ENCODE results near the gene ENOX1.

ENOX1 gene

DNA sequence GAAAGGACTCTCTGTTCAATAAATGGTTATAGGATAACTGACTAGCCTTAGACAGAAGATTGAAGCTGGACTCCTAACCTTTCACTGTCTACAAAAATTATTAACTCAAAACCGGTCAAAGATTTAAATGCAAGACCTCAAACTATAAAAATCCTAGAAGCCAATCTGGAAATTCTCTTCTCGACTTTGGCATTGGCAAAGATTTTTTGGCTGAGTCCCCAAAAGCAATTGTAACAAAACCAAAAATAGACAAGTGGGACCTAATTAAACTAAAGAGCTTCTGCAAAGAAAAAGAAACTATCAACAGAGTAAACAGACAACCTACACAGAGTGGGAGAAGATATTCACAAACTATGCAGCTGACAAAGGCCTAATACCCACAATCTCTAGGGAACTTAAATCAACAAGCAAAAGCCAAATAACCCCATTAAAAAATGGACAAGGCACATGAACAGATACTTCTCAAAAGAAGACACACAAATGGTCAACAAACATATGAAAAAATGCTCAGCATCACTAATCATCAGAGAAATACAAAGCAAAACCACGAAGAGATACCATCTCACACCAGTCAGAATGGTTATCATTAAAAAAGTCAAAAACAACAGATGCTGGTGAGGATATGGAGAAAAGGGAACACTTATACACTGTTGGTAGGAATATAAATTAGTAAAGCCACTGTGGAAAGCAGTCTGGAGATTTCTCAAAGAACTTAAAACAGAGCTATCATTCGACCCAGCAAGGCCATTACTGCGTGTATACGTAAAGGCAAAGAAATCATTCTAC, 497.1 kb downstream of the ENOX1 start:
- no peak for DNase-seq (ENCODE audit: low read depth in 2 of 2)

DNA sequence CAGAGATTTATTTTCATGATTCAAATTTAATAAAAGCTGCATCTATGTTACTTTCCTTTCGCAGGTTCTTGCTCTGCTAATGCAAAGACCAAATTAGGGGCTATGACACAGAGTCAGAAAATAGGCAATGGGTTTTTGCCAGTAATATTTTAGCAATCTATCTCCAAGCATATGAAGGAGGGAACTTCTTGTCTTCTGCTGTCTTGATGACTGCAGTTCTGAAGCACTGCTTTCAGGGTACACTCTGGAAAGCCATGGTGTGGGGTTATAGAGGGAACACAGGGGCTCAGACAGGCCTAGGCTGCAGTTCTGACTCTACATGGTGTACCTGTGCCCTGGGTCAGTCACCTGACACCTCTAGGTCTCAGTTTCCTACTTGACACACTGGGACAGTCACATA, 500.0 kb downstream of the ENOX1 start:
- no peak for DNase-seq (ENCODE audit: low read depth in 2 of 2)

DNA sequence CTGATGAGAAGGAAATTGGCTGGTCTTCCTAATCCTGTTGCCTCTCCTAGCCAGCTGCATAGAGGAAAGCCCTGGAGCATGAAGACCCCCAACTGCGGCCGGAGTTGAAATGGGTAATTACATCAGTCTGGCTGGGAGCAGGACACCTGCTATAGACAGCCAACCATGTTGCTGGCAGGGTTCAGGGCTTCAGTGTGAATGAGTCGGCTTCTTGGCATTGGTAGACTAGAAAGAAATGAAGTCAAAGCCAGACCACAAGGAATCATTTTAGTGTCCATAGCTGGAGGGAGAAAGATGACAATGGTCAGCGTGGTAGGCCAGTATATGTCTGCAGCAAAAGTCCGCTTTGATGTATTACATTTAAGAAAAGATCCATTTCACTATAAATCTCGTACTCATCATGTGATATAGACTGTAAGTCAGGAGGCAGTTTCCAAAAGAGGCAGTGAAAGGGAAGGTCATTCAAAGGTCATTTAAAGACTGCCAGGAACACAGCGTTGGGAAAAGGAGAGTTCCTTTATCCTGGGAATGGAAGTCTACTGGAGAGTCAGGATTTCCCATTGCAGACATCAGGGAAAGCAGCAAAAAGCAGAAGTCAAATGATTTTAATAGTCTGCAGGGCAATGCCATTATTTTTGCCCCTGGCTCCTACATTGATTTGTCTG, 500.7 kb downstream of the ENOX1 start:
- DNase-seq (ENCODE audit: low read depth in 2 of 2): no peak

DNA sequence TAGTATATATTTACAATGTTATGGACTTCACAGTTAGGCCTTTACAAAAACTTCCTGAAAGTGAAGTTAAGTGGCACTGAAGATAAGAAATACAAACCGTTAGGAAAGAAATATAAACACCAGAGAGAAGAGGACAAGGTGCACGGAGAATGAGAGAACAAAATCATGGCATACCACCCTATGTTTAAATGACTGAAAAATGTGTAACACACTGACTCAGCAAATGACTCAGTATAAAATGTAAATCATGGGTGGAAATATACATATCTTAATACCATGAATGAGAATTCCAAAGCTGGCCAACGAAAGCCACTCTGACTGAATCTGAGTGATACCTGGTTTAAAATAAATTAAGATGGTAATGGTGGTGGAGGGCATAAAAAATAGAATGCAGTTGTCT, 502.6 kb downstream of the ENOX1 start:
- no peak for DNase-seq (ENCODE audit: low read depth in 2 of 2)

DNA sequence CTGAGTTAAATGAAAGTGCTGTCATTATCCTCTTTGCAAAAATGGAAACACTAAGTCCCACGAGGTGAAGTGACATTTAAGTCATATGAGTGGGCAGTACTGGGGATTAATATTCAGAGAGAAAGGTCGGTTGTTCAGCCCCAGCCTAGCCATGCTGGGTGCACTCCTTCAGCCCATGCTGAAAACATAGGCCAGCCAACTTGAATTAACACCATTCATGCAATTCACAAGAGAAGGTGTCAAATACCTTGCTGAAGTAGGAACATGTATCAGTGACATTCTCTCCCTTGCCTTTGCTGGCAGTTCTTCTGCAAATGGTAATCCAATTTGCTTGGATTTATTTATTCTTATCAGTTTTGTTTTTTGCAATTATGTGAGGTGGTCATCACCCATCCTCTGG, 507.1 kb downstream of the ENOX1 start:
- no peak for DNase-seq (ENCODE audit: low read depth in 2 of 2)

DNA sequence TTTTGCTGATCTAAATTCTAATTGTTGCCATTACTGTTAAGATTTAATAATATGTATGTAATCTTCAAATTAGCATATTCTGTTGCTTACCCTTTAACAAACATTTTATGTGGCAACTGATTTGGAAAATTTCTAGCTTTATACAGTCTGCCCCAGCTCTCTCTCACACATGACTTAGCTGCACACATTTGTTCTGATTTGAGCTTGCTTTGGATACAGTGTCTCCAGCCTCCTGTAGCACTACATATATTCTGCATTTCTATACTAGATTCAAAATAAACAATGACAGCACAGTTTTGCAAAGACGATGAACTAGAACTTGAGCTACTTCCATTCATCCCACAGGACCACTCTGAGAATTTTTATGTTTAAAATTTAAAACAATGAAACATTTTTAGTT, 508.6 kb downstream of the ENOX1 start:
- DNase-seq (ENCODE audit: low read depth in 2 of 2): no peak

DNA sequence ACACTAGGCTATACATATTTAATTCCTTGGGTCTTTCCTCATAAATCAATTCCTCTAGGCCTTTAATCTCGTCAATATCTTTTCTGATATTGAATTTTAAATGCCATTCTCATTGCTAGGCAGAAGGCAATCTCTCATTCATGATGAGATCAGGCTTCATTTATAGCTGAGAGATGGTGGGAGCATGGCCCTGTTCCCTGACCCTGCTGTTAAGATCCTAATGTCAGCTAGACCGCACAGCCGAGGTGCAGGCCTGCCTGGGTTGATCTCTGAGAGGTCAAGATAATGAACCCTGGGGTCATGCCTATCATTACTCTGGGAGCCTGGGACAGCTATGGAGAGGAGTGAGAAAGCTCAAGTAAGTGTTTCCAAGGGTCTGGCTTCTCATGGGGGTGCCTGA, 509.6 kb downstream of the ENOX1 start:
- no peak for DNase-seq (ENCODE audit: low read depth in 2 of 2)

DNA sequence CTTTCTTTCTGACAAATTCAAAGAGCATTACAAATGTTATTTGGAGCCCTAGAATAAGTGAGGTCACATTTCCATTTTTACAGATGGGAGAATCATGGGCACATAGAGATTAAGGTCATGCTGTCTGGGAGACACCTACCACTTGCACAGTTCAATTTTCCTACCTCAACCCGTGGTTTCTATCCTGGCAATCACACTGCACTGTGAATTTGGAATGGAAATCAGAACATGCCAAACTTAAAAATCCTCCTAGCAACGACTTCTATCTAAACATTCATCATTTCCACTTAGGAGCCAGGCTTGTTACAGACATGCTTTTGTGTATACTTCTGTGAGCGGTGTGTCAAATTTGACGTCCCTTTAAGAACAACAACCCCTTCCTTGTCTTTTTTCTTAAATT, 511.9 kb downstream of the ENOX1 start:
- no peak for DNase-seq (ENCODE audit: low read depth in 2 of 2)

DNA sequence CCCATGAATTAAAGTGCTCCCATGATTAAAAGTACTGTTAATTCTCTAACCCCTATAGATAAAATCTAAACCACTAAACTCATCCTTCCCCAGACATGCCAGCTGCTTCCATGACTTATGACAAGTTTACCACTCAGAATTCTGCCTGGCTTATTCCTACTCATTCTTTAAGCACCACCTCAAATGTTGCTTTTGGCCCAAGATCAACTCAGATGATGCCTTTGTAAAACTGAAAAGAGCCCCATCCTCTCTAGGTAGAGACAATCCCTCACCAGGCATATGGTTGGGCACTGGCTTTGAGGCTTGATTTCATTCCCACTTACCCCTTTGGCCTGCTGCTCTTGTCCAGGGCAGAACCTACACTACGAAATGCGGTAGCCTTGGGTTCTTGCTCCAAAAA, 513.4 kb downstream of the ENOX1 start:
- no peak for DNase-seq (ENCODE audit: low read depth in 2 of 2)

DNA sequence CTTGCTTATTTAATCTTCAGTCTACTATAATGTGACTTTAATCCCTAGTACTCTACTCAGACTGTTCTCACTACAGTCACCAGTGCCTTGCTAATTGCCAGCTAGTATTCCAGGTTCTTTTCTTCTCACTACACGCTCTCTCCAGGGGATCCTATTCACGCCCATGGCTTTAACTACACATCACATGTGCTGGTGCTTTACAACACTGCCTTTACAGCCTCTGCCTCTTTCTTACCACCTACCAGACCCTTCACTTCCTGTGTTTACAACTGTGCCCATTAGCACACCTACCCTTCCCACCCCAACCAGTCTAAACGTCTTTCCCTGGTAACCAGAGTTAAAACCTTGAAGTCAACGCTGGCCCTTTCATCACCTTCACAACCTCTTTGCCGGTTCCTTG, 513.9 kb downstream of the ENOX1 start:
- DNase-seq (ENCODE audit: low read depth in 2 of 2): no peak

DNA sequence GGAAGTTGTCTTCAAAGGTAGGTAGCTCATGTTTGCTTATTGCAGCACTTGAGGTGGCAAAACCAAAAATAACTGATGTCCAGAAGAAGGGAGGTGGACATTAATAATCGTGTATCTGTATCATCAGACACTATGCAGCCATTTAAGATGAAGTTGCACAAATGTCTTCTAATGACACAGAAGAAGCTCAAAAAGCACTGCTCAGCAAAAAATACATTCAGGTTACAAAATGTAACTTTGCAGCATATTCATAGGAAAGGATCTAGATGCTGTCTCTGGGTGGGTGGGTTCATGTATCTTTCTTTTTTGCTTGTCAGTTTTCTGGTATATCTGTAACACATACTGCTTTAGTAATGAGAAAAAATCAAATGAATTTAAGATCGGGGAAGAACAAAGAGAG, 515.6 kb downstream of the ENOX1 start:
- no peak for DNase-seq (ENCODE audit: low read depth in 2 of 2)

DNA sequence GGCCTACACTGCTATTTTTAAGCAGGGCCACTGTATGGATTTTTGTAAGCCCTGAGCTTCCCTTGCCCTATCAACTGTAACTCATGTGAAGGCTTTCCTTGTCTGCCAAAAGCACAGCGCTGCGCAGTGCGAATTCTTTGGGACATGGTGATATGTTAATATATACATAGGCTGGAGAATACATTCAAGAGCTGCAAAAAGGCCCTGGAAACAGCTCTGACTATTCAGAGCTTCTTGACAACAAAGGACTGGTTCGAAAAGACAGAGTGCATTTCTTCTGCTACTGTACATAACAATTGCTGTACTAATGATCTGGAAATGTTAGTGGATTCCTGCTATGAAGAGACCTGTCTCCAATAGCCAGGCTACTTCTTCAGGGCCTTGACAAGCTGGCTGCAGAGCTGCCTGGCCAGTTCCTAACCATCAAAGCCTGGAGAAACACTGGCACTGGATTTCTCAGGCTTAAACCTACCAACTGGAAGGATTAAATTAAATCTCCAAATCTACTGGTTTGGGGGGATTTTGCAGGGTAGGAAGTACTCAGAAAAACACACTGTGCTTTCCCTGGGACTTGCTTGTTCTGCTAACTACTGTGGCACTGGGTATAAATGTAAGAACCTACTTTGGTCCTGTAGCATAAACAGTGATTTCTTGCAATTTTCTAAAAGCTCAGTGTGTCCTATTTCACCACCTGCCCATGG, 516.5 kb downstream of the ENOX1 start:
- DNase-seq (ENCODE audit: low read depth in 2 of 2): no peak

DNA sequence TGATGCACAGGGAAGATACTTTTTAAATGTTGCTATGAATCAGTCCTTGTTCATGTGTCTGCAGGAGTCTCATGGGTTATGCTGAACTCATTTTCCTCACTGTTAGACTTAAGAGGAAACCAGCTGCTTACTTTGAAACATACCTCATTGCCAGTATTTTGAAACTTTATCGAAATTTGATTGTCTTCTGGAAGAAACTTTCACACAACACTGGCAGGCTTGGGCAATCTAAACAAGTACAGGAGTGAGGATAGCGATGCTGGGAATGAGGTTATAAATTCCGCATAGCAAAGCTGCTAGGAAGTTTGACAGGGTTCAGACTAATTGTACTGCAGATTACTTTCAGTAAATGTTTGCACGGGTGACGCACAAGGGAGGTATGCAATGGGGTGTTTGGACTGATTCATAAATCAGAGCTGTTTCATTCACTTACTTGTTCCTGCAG, 517.7 kb downstream of the ENOX1 start:
- DNase-seq (ENCODE audit: low read depth in 2 of 2): no peak

DNA sequence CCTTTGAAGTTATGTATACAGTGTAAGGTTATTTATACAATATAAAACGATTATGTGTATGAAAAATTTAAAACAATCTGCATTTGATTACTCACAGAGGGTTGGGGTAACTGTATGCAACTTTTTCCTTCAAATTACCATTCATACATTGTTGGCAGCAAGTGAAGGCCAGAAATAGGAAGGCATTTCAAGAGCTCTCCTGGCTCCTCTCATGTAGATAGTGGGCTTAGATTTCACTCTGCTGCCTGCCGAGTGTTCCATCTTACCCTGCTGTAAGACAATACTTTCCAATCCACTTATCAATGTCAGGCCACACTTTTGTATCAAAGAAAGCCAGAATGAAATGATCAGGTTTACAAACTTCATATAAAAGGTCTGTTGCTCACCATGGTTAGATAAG, 518.1 kb downstream of the ENOX1 start:
- DNase-seq (ENCODE audit: low read depth in 2 of 2): no peak

DNA sequence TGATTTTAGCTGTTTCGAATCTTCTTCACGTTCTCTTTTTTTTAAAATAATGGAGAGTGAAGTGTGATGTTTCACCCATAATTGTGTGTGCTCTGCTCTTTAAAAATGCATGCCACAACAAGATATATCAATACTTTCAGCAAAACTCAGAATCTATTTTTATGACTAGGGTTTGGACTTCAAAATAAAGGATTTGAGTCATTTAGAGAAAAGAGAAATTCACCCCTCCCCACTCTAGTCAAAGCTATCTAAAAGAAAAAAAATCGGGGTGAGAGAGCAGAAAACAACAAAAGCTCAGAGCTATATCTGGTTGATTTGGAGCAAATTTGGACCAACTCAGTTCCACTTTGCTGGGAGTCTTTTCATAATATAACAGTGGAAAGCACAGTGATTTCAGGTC, 518.9 kb downstream of the ENOX1 start:
- DNase-seq (ENCODE audit: low read depth in 2 of 2): no peak

DNA sequence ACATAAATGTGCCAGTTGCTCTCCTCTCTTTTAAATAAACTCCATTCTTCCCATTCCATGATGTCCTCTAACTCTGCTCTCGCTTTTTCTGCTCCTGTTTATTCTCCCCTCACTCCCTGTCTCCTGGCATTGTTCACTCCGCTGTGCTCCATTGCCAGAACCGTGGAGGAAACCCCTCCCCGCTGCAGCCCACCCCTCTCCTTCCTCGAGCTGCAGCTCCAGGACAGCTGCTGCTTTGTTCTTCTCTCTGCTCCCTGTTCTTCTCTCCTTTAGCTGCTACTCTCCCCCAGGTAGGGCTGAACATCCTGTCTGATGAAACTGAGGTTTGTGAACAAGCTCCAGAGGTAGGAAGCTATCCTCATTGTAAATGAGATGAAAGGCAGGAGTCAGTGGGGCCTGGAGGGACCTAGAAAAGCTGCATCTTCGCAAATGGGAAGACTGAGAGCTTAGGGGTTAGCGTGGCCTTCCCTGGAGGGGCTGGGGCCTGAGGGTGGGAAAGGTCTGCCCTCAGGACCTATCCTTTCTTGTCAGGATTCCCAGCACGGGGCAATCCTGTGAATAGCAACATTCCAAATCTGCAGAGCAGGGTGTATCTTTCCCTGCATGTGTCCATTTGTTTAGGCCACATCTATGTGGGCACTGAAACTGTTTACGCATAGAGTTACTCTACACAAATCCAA, 519.7 kb downstream of the ENOX1 start:
- no peak for DNase-seq (ENCODE audit: low read depth in 2 of 2)

DNA sequence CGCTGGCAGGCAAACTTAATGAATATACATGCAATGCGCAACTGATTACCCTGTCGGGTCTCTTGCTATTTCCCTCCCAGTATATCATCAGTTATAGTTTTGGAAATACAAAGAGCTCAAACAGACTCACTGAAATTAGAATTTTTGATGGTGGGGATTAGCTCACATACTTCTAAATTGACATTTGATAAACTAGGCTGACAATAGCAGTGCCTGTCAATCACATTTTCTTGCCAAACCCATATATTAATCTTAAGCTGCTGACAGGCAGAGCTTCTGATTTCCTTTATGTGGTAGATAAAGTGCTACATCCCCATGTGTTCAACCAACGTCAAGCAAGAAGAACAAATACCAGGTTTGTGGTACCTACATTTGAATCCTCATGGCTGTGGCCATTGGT, 521.7 kb downstream of the ENOX1 start:
- DNase-seq (ENCODE audit: low read depth in 2 of 2): no peak

DNA sequence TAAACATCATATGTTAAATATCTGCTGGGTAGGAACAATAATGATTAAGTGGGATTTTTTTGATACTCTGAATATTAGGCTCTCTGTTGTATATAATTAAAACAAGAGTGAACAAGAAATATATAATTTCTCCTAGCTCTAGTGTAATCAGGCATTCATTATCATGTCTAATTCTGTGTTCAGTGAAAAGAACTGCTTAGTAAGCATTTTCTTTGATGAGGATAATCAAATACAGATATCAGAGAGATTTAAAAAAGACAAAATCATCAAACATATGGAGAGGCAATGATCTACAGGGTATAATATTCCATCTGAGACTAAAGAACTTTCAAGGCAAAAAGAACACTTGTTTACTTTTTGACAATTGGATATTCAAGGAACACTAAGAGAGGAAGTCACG, 522.3 kb downstream of the ENOX1 start:
- DNase-seq (ENCODE audit: low read depth in 2 of 2): no peak

DNA sequence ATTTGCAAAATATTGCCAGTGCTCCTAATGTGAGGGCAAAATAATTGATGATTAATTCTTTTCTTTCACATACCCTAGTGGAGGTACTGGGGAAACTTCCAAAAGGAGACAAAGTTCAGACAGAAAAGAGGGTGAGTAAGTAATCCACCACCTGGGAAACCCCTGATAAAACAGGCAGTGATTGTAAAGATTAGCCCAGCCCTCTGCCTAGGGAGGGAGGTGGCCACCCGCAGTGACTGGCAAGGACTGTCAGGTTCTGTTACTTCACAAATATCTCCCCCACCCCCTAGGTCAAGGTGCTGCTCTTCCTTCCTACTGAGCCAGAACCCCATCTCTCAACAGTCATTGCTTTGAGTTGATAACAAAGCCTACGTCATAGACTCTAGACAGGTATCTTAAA, 523.7 kb downstream of the ENOX1 start:
- DNase-seq (ENCODE audit: low read depth in 2 of 2): no peak

DNA sequence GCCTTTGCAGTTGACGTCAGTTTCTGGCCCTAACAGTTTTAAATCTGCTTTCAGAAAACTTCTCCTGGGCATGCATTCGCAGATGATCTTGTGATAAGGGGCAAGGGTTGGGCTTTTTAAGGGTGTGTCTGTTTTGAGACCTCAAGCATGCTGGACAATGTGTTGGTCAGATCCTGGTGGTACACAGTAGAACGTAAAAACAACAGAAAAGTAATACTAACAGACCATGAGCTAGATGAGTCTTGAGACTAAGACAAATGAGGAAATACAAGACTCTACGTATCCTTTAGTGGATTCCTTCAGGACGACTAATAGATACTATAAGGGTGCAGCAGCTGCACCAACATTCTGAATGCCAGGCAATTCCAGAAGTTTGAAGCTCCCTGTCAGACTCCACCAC, 525.8 kb downstream of the ENOX1 start:
- DNase-seq (ENCODE audit: low read depth in 2 of 2): no peak

DNA sequence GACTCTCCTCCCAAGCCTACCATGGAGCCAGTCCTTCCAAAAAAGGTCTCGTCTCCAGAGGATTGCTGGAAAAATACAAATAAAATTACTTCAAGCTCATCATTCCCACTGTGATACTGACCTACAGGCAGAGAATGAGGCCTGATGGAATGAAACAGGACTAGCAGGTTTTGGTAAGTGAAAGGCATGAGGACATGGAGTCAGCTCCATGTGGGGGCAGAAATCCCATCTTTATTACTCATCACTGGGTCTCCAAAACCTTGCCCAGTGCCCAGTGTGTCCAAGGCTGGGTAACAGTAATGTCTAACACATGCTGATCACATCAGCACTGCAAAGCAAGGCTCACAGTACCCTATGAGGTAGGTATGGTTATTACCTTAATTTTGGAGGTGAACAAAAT, 528.0 kb downstream of the ENOX1 start:
- no peak for DNase-seq (ENCODE audit: low read depth in 2 of 2)

DNA sequence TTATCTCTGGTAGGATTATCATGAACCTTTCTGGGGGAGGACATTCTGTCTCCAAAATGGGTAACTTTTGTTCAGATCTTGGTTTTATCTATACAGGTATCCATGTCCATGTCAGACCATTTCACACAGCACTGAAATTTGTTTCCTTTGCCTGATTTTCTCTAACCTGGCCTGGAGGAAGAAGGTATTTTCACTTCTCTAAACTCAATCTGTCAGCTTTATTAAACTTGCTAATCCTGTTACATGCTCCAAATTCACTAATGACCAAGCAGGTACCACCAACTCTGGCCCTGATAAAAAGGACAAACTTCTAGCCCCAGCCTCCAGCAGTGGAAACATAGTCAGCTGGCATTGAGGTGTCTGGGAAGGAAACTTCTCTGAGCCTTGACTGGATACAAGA, 529.0 kb downstream of the ENOX1 start:
- DNase-seq (ENCODE audit: low read depth in 2 of 2): no peak
